HCT116 (cell line): ENCODE measurements around the gene ALG1. TPM values are rescaled to one million over a fixed set of nuclear protein-coding genes. Genes with fewer than 3 reads are reported as not detected.
"Not testable (repeated sequence)": the region's sequence is repeated elsewhere in the genome, so short reads cannot be mapped to it uniquely, and the experiment has no call there.

Experiments
- ATAC-seq: fragments of 200-7000 bp; cut with Tn5 transposase; 2 replicates; pipeline ENCODE4 v1.9.1; 2020; ENCODE audit warnings: mild to moderate bottlenecking, moderate library complexity
- BruUV-seq: library from RNA; stranded (reverse); fragments of 400-500 nt; replicated peaks from 2 replicates; lab custom pipeline; 2021; lab: Mats Ljungman, UMichigan
- CTCF ChIA-PET: fragments of 300-600 bp; sonication (Branson Sonifier 250); formaldehyde crosslinking; loops from one replicate; lab custom pipeline; 2021; ENCODE audit warnings: antibody characterized with exemption; lab: Charles Lee
- POLR2A ChIA-PET: fragments of 300-600, 350-600 bp; sonication (Branson Sonifier 250); formaldehyde crosslinking; loops from one replicate; lab custom pipeline; 2021; ENCODE audit warnings: antibody characterized with exemption; lab: Charles Lee
- RAD21 ChIA-PET, 2 experiments: fragments of 300-600 bp; sonication (Branson Sonifier 250); formaldehyde crosslinking; loops; one replicate each; lab custom pipeline; 2023; ENCODE audit warnings: low total read pairs in 2 of 2; ENCODE audit not compliant: uncharacterized antibody in 2 of 2, unreplicated experiment in 2 of 2, low non-redundant PET in 1 of 2; lab: Charles Lee
- DNase-seq: peaks from one replicate; pipeline ENCODE4 v3.0.0-alpha.2; 2010; ENCODE audit warnings: low read depth, low spot score
- H2AFZ ChIP-seq: fragments of 200-600 bp; shearing (Covaris generic), sonication (generic); 2 replicates; pipeline ENCODE4 v1.6.1; 2017; ENCODE audit warnings: low read depth, mixed run types, mixed read lengths, antibody characterized with exemption, low read length; ENCODE audit not compliant: poor library complexity, severe bottlenecking
- H3K27ac ChIP-seq: 2 replicates; pipeline ENCODE4 v1.5.1; 2012; ENCODE audit warnings: low read depth, low read length
- H3K27me3 ChIP-seq: fragments of 200-600 bp; sonication (generic); 2 replicates; pipeline ENCODE4 v1.6.1; 2016; ENCODE audit warnings: mixed run types, low read length, mixed read lengths; ENCODE audit not compliant: insufficient read depth
- H3K36me3 ChIP-seq, 2 experiments: fragments of 200-500 bp in 1 of 2; fragments of 200-600 bp in 1 of 2; sonication (Bioruptor generic) in 1 of 2; sonication (generic) in 1 of 2; 2 replicates each; pipeline versions ENCODE4 v1.5.1 to v1.6.1; 2014 to 2016; ENCODE audit warnings: low read length in 2 of 2, inconsistent platforms in 1 of 2, mixed read lengths in 1 of 2, mixed run types in 1 of 2; ENCODE audit not compliant: insufficient read depth in 2 of 2, control insufficient read depth in 1 of 2
- H3K4me1 ChIP-seq, 2 experiments: fragments of 200-600 bp in 1 of 2; sonication (generic) in 1 of 2; 2 replicates each; pipeline versions ENCODE4 v1.5.1 to v1.6.1; 2012 to 2017; ENCODE audit warnings: low read length in 2 of 2, inconsistent platforms in 1 of 2, mild to moderate bottlenecking in 1 of 2, mixed read lengths in 1 of 2, mixed run types in 1 of 2, moderate library complexity in 1 of 2; ENCODE audit not compliant: insufficient read depth in 2 of 2, control insufficient read depth in 1 of 2
- H3K4me2 ChIP-seq: fragments of 200-600 bp; sonication (generic); 2 replicates; pipeline ENCODE4 v1.6.1; 2017; ENCODE audit warnings: mixed run types, low read length, mixed read lengths
- H3K4me3 ChIP-seq, 2 experiments: fragments of 200-600 bp in 1 of 2; sonication (generic) in 1 of 2; replicated peaks in 1 of 2; 2 replicates each; pipeline ENCODE4 v1.5.1; 2011 to 2016; ENCODE audit warnings: low read length in 2 of 2, control low read depth in 1 of 2, low read depth in 1 of 2, mild to moderate bottlenecking in 1 of 2, mixed read lengths in 1 of 2, mixed run types in 1 of 2
- H3K79me2 ChIP-seq: fragments of 200-600 bp; sonication (generic); 2 replicates; pipeline ENCODE4 v1.6.1; 2017; ENCODE audit warnings: mild to moderate bottlenecking, mixed run types, low read length, moderate library complexity, mixed read lengths; ENCODE audit not compliant: insufficient read depth
- H3K9ac ChIP-seq: fragments of 200-600 bp; sonication (generic); 2 replicates; pipeline ENCODE4 v1.6.1; 2016; ENCODE audit warnings: low read length, mixed read lengths
- H3K9me2 ChIP-seq: fragments of 200-600 bp; sonication (generic), shearing (Covaris generic); 2 replicates; pipeline ENCODE4 v1.6.1; 2017; ENCODE audit warnings: mixed run types, mild to moderate bottlenecking, moderate library complexity; ENCODE audit not compliant: insufficient read depth
- H3K9me3 ChIP-seq, 2 experiments: fragments of 200-500 bp in 1 of 2; fragments of 200-600 bp in 1 of 2; sonication (Bioruptor generic) in 1 of 2; sonication (generic) in 1 of 2; 2 replicates each; pipeline ENCODE4 v1.6.1; 2014 to 2017; ENCODE audit warnings: low read length in 2 of 2, mixed read lengths in 2 of 2, inconsistent platforms in 1 of 2, low read depth in 1 of 2, mild to moderate bottlenecking in 1 of 2, mixed run types in 1 of 2, moderate library complexity in 1 of 2; ENCODE audit not compliant: control insufficient read depth in 1 of 2, insufficient read depth in 1 of 2
- H4K20me1 ChIP-seq: fragments of 200-600 bp; sonication (generic), shearing (Covaris generic); 2 replicates; pipeline ENCODE4 v1.6.1; 2017; ENCODE audit warnings: mixed run types, mild to moderate bottlenecking, moderate library complexity; ENCODE audit not compliant: insufficient read depth
- intact Hi-C: fragments of 100-400 bp; cut with micrococcal nuclease; formaldehyde crosslinking; loops from 2 replicates; pipeline ENCODE4 v1.10.0; 2022
- total RNA-seq: library from RNA; stranded (reverse); gene quantifications from one replicate; pipeline ENCODE4 v1.2.1, GENCODE V29; 2021; ENCODE audit not compliant: unreplicated experiment

Gene ALG1
- total RNA-seq, 1 experiment from 2014 or later = 27.1 TPM

DNA sequence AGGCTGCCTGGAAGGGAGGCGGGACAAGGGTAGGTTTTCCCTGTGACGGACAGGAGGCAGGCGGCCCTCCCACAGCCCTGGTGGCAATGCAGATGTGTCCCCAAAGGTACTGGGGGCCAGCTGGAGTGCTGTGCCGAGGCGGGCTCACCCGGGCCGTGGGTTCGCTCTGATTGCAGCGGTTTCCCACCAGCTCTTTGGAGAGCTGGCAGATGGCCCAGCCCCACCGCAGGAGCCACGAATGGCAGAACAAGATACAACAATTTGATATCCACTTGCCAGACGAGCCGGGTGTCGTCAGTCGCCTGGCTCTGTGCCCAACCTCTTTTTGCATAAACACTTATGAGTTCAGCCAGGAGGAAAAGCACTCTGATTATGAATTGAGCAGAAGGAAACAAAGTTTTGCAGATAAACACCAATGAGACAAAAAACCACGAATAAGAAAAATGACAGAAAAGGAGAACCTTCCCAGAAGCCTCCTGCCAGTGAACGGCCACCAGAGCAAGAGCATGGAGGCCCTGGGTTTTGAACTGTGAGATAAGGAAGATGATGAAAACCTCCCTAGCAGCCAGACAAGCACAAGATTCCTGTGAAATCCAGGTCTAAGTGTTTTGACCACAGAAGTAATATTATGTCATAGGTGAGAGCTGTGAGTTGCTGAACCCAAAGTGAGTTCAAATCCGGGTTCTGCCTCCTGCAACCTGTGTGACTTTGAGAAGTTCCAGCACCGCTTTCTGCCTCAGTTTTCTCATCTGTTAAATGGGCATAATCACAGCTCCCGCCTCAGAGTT lies 45.9 kb downstream of the ALG1 start:
- H3K4me3 ChIP-seq, DNase-seq, ATAC-seq, H3K36me3 ChIP-seq, H3K9me3 ChIP-seq, RAD21 ChIA-PET, H3K27ac ChIP-seq, H3K4me1 ChIP-seq, H3K4me2 ChIP-seq, CTCF ChIA-PET, H2AFZ ChIP-seq, H4K20me1 ChIP-seq, POLR2A ChIA-PET, H3K9me2 ChIP-seq, H3K27me3 ChIP-seq, H3K79me2 ChIP-seq, BruUV-seq, intact Hi-C loops, H3K9ac ChIP-seq: not testable (repeated sequence)

DNA sequence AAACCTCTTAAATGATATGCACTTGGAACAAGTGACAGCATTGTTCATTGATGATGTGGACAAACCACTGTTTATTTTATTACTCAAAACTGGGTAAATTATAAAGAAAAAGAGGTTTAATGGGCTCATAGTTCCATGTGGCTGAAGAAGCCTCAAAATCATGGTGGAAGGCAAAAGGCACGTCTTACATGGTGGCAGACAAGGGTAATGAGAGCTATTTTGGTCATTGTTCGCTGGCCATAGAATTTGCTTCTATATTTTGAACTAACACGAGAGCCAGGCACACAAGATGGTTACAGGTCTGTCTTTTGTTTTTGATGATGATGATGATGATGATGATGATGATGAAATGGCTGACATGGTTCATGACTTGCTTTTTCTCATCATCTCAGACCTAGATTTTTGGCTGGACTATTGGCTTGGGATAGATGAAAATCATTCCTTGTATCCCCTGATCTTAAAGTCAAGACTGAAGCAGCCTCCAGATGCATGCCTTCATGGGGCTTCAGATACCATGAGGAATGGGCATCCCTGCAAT lies 59.9 kb downstream of the ALG1 start:
- POLR2A ChIA-PET = not testable (repeated sequence)

More for the DNA sequence above, 59.9 kb downstream of the ALG1 start:
- H3K9me2 ChIP-seq, H3K4me3 ChIP-seq, H3K27ac ChIP-seq, ATAC-seq, RAD21 ChIA-PET, H3K9me3 ChIP-seq, BruUV-seq, H3K9ac ChIP-seq, H3K27me3 ChIP-seq, H2AFZ ChIP-seq, H3K4me2 ChIP-seq, H3K79me2 ChIP-seq, H3K4me1 ChIP-seq, CTCF ChIA-PET, intact Hi-C loops, H4K20me1 ChIP-seq, H3K36me3 ChIP-seq, DNase-seq: not testable (repeated sequence)
